Stomach (tissue), 4 donors: Measurements from ENCODE around the gene AGRP.

ENCODE experiments used
- POLR2A ChIP-seq, 4 donors: fragments of 450-650 bp; IDR thresholded peaks; one replicate each; pipeline ENCODE4 v1.6.1; 2016; ENCODE audit warnings: antibody characterized with exemption in 4 of 4, control low read depth in 2 of 4, mild to moderate bottlenecking in 1 of 4, moderate library complexity in 1 of 4
- POLR2AphosphoS5 ChIP-seq, 3 donors: sonication (generic); formaldehyde crosslinking; IDR thresholded peaks; one replicate each; pipeline ENCODE4 v1.6.1; 2016; ENCODE audit warnings: antibody characterized with exemption in 3 of 3
- TF ChIP-seq, protein P1 (sequence below), 7 experiments: fragments of 450-650 bp in 4 of 7; fragments of 200-600 bp in 3 of 7; sonication (generic) in 3 of 7; IDR thresholded peaks; one replicate each; pipeline ENCODE4 v1.5.1; 2016 to 2019; ENCODE audit warnings: antibody characterized with exemption in 7 of 7, control low read depth in 2 of 7, mild to moderate bottlenecking in 1 of 7

- TF ChIP-seq, protein P1, sequence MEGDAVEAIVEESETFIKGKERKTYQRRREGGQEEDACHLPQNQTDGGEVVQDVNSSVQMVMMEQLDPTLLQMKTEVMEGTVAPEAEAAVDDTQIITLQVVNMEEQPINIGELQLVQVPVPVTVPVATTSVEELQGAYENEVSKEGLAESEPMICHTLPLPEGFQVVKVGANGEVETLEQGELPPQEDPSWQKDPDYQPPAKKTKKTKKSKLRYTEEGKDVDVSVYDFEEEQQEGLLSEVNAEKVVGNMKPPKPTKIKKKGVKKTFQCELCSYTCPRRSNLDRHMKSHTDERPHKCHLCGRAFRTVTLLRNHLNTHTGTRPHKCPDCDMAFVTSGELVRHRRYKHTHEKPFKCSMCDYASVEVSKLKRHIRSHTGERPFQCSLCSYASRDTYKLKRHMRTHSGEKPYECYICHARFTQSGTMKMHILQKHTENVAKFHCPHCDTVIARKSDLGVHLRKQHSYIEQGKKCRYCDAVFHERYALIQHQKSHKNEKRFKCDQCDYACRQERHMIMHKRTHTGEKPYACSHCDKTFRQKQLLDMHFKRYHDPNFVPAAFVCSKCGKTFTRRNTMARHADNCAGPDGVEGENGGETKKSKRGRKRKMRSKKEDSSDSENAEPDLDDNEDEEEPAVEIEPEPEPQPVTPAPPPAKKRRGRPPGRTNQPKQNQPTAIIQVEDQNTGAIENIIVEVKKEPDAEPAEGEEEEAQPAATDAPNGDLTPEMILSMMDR (IDR thresholded peaks at IDR 0.05): no peak
- TF ChIP-seq POLR2A (IDR thresholded peaks at IDR 0.05) (no peak), POLR2AphosphoS5 (IDR thresholded peaks at IDR 0.05) (peak in 2 of 3 donors; percentile 74 to 81)
Observed at GRCh38 chr16:67461600-67462278, 21.6 kb downstream of the AGRP start.
